IMR-90 (cell line): ENCODE results near the gene NFKBIE. TPM values are rescaled to one million over a fixed set of nuclear protein-coding genes. Genes with fewer than 3 reads are reported as not detected.

Source experiments
- ATAC-seq: fragments of 200-7000 bp; cut with Tn5 transposase; 2 replicates; pipeline ENCODE4 v1.9.1; 2020; ENCODE audit warnings: low read depth, mild to moderate bottlenecking, moderate library complexity
- BruUV-seq: library from RNA; stranded (reverse); fragments of 400-500 nt; replicated peaks from 2 replicates; lab custom pipeline; 2021; lab: Mats Ljungman, UMichigan
- CTCF ChIA-PET: fragments of 300-600 bp; formaldehyde crosslinking; extraction: SDS; loops from one replicate; lab custom pipeline; 2021; ENCODE audit warnings: antibody characterized with exemption; lab: Yijun Ruan, JAX
- POLR2A ChIA-PET: fragments of 300-600 bp; sonication (Branson Sonifier 250); formaldehyde crosslinking; loops from one replicate; lab custom pipeline; 2022; ENCODE audit warnings: antibody characterized with exemption; ENCODE audit not compliant: unreplicated experiment; lab: Charles Lee
- DNase-seq: peaks from one replicate; pipeline ENCODE4 v3.0.0; 2013
- H2AFZ ChIP-seq: replicated peaks from 2 replicates; pipeline ENCODE3; 2013; ENCODE audit warnings: low read length, mild to moderate bottlenecking; ENCODE audit not compliant: poor library complexity
- H2AK5ac ChIP-seq: 2 replicates; pipeline ENCODE4 v1.6.1; 2013; ENCODE audit warnings: low read depth, low read length, inconsistent platforms
- H2AK9ac ChIP-seq: replicated peaks from 2 replicates; pipeline ENCODE3; 2013; ENCODE audit warnings: mild to moderate bottlenecking, low read depth, low read length, moderate library complexity; ENCODE audit not compliant: poor library complexity
- H2BK120ac ChIP-seq: 2 replicates; pipeline ENCODE4 v1.6.1; 2013; ENCODE audit warnings: low read depth, low read length, inconsistent platforms
- H2BK15ac ChIP-seq: 3 replicates; pipeline ENCODE4 v1.6.1; 2013; ENCODE audit warnings: low read depth, low read length, inconsistent platforms
- H2BK20ac ChIP-seq: 2 replicates; pipeline ENCODE4 v1.6.1; 2013; ENCODE audit warnings: low read depth, mild to moderate bottlenecking, inconsistent platforms, low read length, moderate library complexity
- H2BK5ac ChIP-seq: 2 replicates; pipeline ENCODE4 v1.6.1; 2013; ENCODE audit warnings: mild to moderate bottlenecking, low read depth, low read length, inconsistent platforms; ENCODE audit not compliant: poor library complexity, severe bottlenecking
- H3K14ac ChIP-seq: replicated peaks from 2 replicates; pipeline ENCODE4 v1.6.1; 2013; ENCODE audit warnings: low read depth, low read length, inconsistent platforms
- H3K18ac ChIP-seq: 2 replicates; pipeline ENCODE4 v1.6.1; 2013; ENCODE audit warnings: low read depth, low read length, control low read depth
- H3K23ac ChIP-seq: 2 replicates; pipeline ENCODE4 v1.6.1; 2013; ENCODE audit warnings: low read depth, low read length, inconsistent platforms
- H3K27ac ChIP-seq: 2 replicates; pipeline ENCODE4 v1.5.1; 2013; ENCODE audit warnings: mild to moderate bottlenecking, control low read depth, low read length; ENCODE audit not compliant: insufficient read depth
- H3K27me3 ChIP-seq: 2 replicates; pipeline ENCODE4 v1.6.1; 2013; ENCODE audit warnings: low read length; ENCODE audit not compliant: control insufficient read depth, insufficient read depth
- H3K36me3 ChIP-seq: 2 replicates; pipeline ENCODE4 v1.6.1; 2013; ENCODE audit warnings: low read length, mixed read lengths; ENCODE audit not compliant: control insufficient read depth, insufficient read depth
- H3K4ac ChIP-seq: 2 replicates; pipeline ENCODE4 v1.6.1; 2013; ENCODE audit warnings: low read depth, low read length, inconsistent platforms
- H3K4me1 ChIP-seq: 2 replicates; pipeline ENCODE4 v1.6.1; 2013; ENCODE audit warnings: low read length, mixed read lengths; ENCODE audit not compliant: control insufficient read depth, insufficient read depth
- H3K4me2 ChIP-seq: 2 replicates; pipeline ENCODE4 v1.6.1; 2013; ENCODE audit warnings: low read depth, mild to moderate bottlenecking, control low read depth, low read length, moderate library complexity
- H3K4me3 ChIP-seq: 2 replicates; pipeline ENCODE4 v1.5.1; 2013; ENCODE audit warnings: low read depth, mild to moderate bottlenecking, control low read depth, low read length, moderate library complexity; ENCODE audit not compliant: insufficient read depth
- H3K56ac ChIP-seq: 2 replicates; pipeline ENCODE4 v1.6.1; 2013; ENCODE audit warnings: low read length, inconsistent platforms; ENCODE audit not compliant: insufficient read depth; ENCODE audit errors: extremely low read depth
- H3K79me1 ChIP-seq, 2 experiments: 2 replicates each; pipeline ENCODE4 v1.6.1; 2013; ENCODE audit warnings: low read length in 2 of 2, inconsistent platforms in 1 of 2, low read depth in 1 of 2
- H3K9ac ChIP-seq: 2 replicates; pipeline ENCODE4 v1.6.1; 2013; ENCODE audit warnings: low read depth, low read length, control low read depth
- H3K9me1 ChIP-seq: 2 replicates; pipeline ENCODE4 v1.6.1; 2013; ENCODE audit warnings: low read length, inconsistent platforms; ENCODE audit not compliant: insufficient read depth
- H3K9me3 ChIP-seq: 2 replicates; pipeline ENCODE4 v1.6.1; 2013; ENCODE audit warnings: low read length; ENCODE audit not compliant: control insufficient read depth, insufficient read depth
- H4K20me1 ChIP-seq: 2 replicates; pipeline ENCODE4 v1.6.1; 2013; ENCODE audit warnings: low read length, inconsistent platforms; ENCODE audit not compliant: insufficient read depth
- H4K5ac ChIP-seq: 2 replicates; pipeline ENCODE4 v1.6.1; 2013; ENCODE audit warnings: mild to moderate bottlenecking, low read depth, low read length, control low read depth
- H4K8ac ChIP-seq, 2 experiments: 2 replicates each; pipeline ENCODE4 v1.6.1; 2013; ENCODE audit warnings: low read depth in 2 of 2, low read length in 2 of 2, control low read depth in 1 of 2, inconsistent platforms in 1 of 2
- H4K91ac ChIP-seq: 2 replicates; pipeline ENCODE4 v1.6.1; 2013; ENCODE audit warnings: low read depth, low read length, inconsistent platforms; ENCODE audit not compliant: insufficient read depth
- CEBPB ChIP-seq: IDR thresholded peaks from 2 replicates; pipeline ENCODE4 v1.6.1; 2012; ENCODE audit warnings: low read depth, low read length, improper control_type of control experiment
- MAFK ChIP-seq: IDR thresholded peaks from 2 replicates; pipeline ENCODE4 v1.6.1; 2012; ENCODE audit warnings: low read depth, low read length, improper control_type of control experiment
- SMC3 ChIP-seq: fragments of 150-350 bp; IDR thresholded peaks from 2 replicates; pipeline ENCODE4 v1.6.1; 2016; ENCODE audit warnings: low read depth, mild to moderate bottlenecking, antibody characterized with exemption, low read length, moderate library complexity
- WGBS, 2 experiments: methylation state at CpG; one replicate each; pipeline versions ENCODE4 v1.1.5 to v1.1.7; 2013; ENCODE audit warnings: missing lambda C conversion rate in 2 of 2; ENCODE audit not compliant: insufficient read length in 1 of 2; ENCODE audit errors: extremely low coverage in 2 of 2; 5-methylcytosine and 5-hydroxymethylcytosine counted together
- dilution Hi-C: fragments of 300-500 bp; cut with HindIII; formaldehyde crosslinking; loops from one replicate; pipeline ENCODE4 v1.14.3; 2018; ENCODE audit warnings: low sequenced_read_pairs; ENCODE audit not compliant: unreplicated experiment
- in situ Hi-C: fragments of 300-500 bp; cut with MboI; formaldehyde crosslinking; loops from 3 replicates; pipeline ENCODE4 v1.14.3; 2019; ENCODE audit warnings: low sequenced_read_pairs, inconsistent platforms, mixed read lengths
- intact Hi-C: fragments of 100-400 bp; cut with micrococcal nuclease; formaldehyde crosslinking; loops from 2 replicates; pipeline ENCODE4 v1.10.0; 2022
- polyA plus RNA-seq, 3 experiments: library from polyadenylated mRNA; depleted of rRNA; stranded (reverse); fragments of >200 nt; gene quantifications; 2 replicates each; pipeline ENCODE4 v1.2.3, GENCODE V29; 2012; ENCODE audit warnings: low replicate concordance in 1 of 3
- total RNA-seq: library from RNA; depleted of rRNA; stranded (reverse); fragments of >200 nt; gene quantifications from 2 replicates; pipeline ENCODE4 v1.2.3, GENCODE V29; 2012

The NFKBIE gene
- total and polyA plus RNA-seq, 2 of the 4 experiments (the other 2 are of a cell fraction) = 7.9 to 13.0 TPM

DNA sequence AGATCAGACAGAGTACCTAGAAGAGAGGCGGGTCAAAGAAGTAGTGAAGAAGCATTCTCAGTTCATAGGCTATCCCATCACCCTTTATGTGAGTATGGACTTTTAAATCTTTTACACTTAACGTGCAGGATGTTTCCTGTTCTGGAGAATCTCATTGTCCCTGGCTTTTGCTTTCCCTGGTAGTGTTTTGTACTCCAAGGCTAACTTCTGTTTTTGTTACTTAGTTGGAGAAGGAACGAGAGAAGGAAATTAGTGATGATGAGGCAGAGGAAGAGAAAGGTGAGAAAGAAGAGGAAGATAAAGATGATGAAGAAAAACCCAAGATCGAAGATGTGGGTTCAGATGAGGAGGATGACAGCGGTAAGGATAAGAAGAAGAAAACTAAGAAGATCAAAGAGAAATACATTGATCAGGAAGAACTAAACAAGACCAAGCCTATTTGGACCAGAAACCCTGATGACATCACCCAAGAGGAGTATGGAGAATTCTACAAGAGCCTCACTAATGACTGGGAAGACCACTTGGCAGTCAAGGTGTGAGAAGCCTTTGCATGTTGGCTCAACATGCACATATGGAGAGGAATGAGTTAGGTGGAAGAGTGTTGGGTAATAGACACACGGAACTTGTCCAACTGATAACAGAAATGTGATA is 15.2 kb downstream of the NFKBIE start:
- WGBS, 2 experiments = 80 to 100% methylated on average over 1 of the region's 6 CpGs
- in situ Hi-C loops = no loop called here
- no peak overlapping the region for H4K8ac ChIP-seq
- DNase-seq = no peak
- H2AFZ ChIP-seq = no peak overlapping the region
- H3K4me2 ChIP-seq = no peak overlapping the region
- dilution Hi-C loops = no loop called here
- no peak overlapping the region for H2BK20ac ChIP-seq
- no peaks in the 10 kb centered on the region for H3K27me3 ChIP-seq
- no peak overlapping the region for H3K56ac ChIP-seq
- ATAC-seq = no peak
- H2BK120ac ChIP-seq = no peak overlapping the region
- H3K4me3 ChIP-seq = no peak overlapping the region
- no peak overlapping the region for H2BK15ac ChIP-seq
- ChIA-PET CTCF (no interaction called here), POLR2A (no interaction called here)
- no peak overlapping the region for H3K27ac ChIP-seq
- H3K9me1 ChIP-seq = peaks cover 18% of the 10 kb centered on the region
- H3K4me1 ChIP-seq = peaks cover 5% of the 10 kb centered on the region
- intact Hi-C loops = no loop called here
- H4K5ac ChIP-seq = no peak overlapping the region
- H2AK5ac ChIP-seq = no peak overlapping the region
- peaks cover 83% of the 10 kb centered on the region for H4K20me1 ChIP-seq
- H3K36me3 ChIP-seq = peaks cover 54% of the 10 kb centered on the region
- no peak overlapping the region for H3K9ac ChIP-seq
- H3K79me1 ChIP-seq = peaks cover 23 to 80% of the 10 kb centered on the region in 2 experiments
- BruUV-seq = TSS peak; percentile 72
- H3K23ac ChIP-seq = no peak overlapping the region; the same call in 1 of the 2 replicates
- TF ChIP-seq CEBPB (0 out of 2 replicates have a peak, but pooled peaks have one; percentile 14), MAFK (no peak), SMC3 (no peak)
- H2AK9ac ChIP-seq = no peak overlapping the region
- no peaks in the 10 kb centered on the region for H3K9me3 ChIP-seq
- no peak overlapping the region for H3K18ac ChIP-seq
- H4K91ac ChIP-seq = no peak overlapping the region
- no peak overlapping the region for H3K4ac ChIP-seq
- no peak overlapping the region for H2BK5ac ChIP-seq
- no peak overlapping the region for H3K14ac ChIP-seq
